ENCODE results near the gene HLA-DQB1.
"Not testable (repeated sequence)": the region's sequence is repeated elsewhere in the genome, so short reads cannot be mapped to it uniquely, and the experiment has no call there.

Gene HLA-DQB1

GRCh38 chr6:32666420-32667300, at the start of gene HLA-DQB1:
Gene HLA-DQB1, minus strand, starts transcription at chr6:32666657. Its CDS starts 50 bp downstream, at chr6:32666607.
- H3K9ac ChIP-seq (ENCODE audit: low read depth in 1 of 2, low read length in 2 of 2), result peak within 1 kb of the TSS in 1 of 2 donors; percentile 48
- H3K9me3 ChIP-seq (ENCODE audit: control insufficient read depth in 2 of 2, low read length in 2 of 2), result no peaks in the 10 kb centered on the region
- peak within 1 kb of the TSS; percentile 52 to 57 for H3K4me3 ChIP-seq (ENCODE audit: low read length in 2 of 2)
- peak within 1 kb of the TSS; percentile 63 to 70 for H3K27ac ChIP-seq (ENCODE audit: low read depth in 2 of 2, low read length in 2 of 2)
- no peaks in the 10 kb centered on the region for H3K36me3 ChIP-seq (ENCODE audit: control insufficient read depth in 2 of 2, insufficient read depth in 2 of 2, low read length in 2 of 2)
- no peaks in the 10 kb centered on the region for H3K4me1 ChIP-seq (ENCODE audit: control insufficient read depth in 2 of 2, insufficient read depth in 2 of 2, low read length in 2 of 2)
- peaks cover 0 to 13% of the 10 kb centered on the region in 2 donors for H3K27me3 ChIP-seq (ENCODE audit: control insufficient read depth in 2 of 2, insufficient read depth in 2 of 2, low read length in 2 of 2)

- H3K27ac ChIP-seq (ENCODE audit: low read depth in 2 of 2, low read length in 2 of 2), result no peak overlapping the region
- H3K9ac ChIP-seq (ENCODE audit: low read depth in 1 of 2, low read length in 2 of 2), result no peak overlapping the region
- H3K27me3 ChIP-seq (ENCODE audit: control insufficient read depth in 2 of 2, insufficient read depth in 2 of 2, low read length in 2 of 2), result no peaks in the 10 kb centered on the region
- no peaks in the 10 kb centered on the region for H3K9me3 ChIP-seq (ENCODE audit: control insufficient read depth in 2 of 2, low read length in 2 of 2)
- H3K4me1 ChIP-seq (ENCODE audit: control insufficient read depth in 2 of 2, insufficient read depth in 2 of 2, low read length in 2 of 2), result no peaks in the 10 kb centered on the region
- H3K36me3 ChIP-seq (ENCODE audit: control insufficient read depth in 2 of 2, insufficient read depth in 2 of 2, low read length in 2 of 2), result no peaks in the 10 kb centered on the region
- H3K4me3 ChIP-seq (ENCODE audit: low read length in 2 of 2), result no peak overlapping the region
Observed at GRCh38 chr6:32713241-32713640, 46.8 kb upstream of the HLA-DQB1 start.

GRCh38 chr6:32709625-32710024, 43.2 kb upstream of the HLA-DQB1 start:
- Histone ChIP-seq H3K36me3 (ENCODE audit: control insufficient read depth in 2 of 2, insufficient read depth in 2 of 2, low read length in 2 of 2) (no peaks in the 10 kb centered on the region), H3K4me3 (ENCODE audit: low read length in 2 of 2) (no peak overlapping the region), H3K9me3 (ENCODE audit: control insufficient read depth in 2 of 2, low read length in 2 of 2) (no peaks in the 10 kb centered on the region), H3K27me3 (ENCODE audit: control insufficient read depth in 2 of 2, insufficient read depth in 2 of 2, low read length in 2 of 2) (no peaks in the 10 kb centered on the region), H3K9ac (ENCODE audit: low read depth in 1 of 2, low read length in 2 of 2) (no peak overlapping the region), H3K4me1 (ENCODE audit: control insufficient read depth in 2 of 2, insufficient read depth in 2 of 2, low read length in 2 of 2) (no peaks in the 10 kb centered on the region), H3K27ac (ENCODE audit: low read depth in 2 of 2, low read length in 2 of 2) (no peak overlapping the region)

- H3K9me3 ChIP-seq (ENCODE audit: control insufficient read depth in 2 of 2, low read length in 2 of 2); H3K9ac ChIP-seq (ENCODE audit: low read depth in 1 of 2, low read length in 2 of 2); H3K27ac ChIP-seq (ENCODE audit: low read depth in 2 of 2, low read length in 2 of 2); H3K4me1 ChIP-seq (ENCODE audit: control insufficient read depth in 2 of 2, insufficient read depth in 2 of 2, low read length in 2 of 2); H3K36me3 ChIP-seq (ENCODE audit: control insufficient read depth in 2 of 2, insufficient read depth in 2 of 2, low read length in 2 of 2); H3K4me3 ChIP-seq (ENCODE audit: low read length in 2 of 2): not testable (repeated sequence)
- H3K27me3 ChIP-seq (ENCODE audit: control insufficient read depth in 2 of 2, insufficient read depth in 2 of 2, low read length in 2 of 2), result peaks cover 2 to 16% of the 10 kb centered on the region in 2 donors
Observed at GRCh38 chr6:32705164-32705563, 38.7 kb upstream of the HLA-DQB1 start.

GRCh38 chr6:32703347-32703746, 36.9 kb upstream of the HLA-DQB1 start:
- peaks cover 2 to 16% of the 10 kb centered on the region in 2 donors for H3K27me3 ChIP-seq (ENCODE audit: control insufficient read depth in 2 of 2, insufficient read depth in 2 of 2, low read length in 2 of 2)
- H3K4me3 ChIP-seq (ENCODE audit: low read length in 2 of 2), result no peak overlapping the region
- no peak overlapping the region for H3K9ac ChIP-seq (ENCODE audit: low read depth in 1 of 2, low read length in 2 of 2)
- H3K27ac ChIP-seq (ENCODE audit: low read depth in 2 of 2, low read length in 2 of 2), result no peak overlapping the region
- no peaks in the 10 kb centered on the region for H3K9me3 ChIP-seq (ENCODE audit: control insufficient read depth in 2 of 2, low read length in 2 of 2)
- no peaks in the 10 kb centered on the region for H3K36me3 ChIP-seq (ENCODE audit: control insufficient read depth in 2 of 2, insufficient read depth in 2 of 2, low read length in 2 of 2)
- H3K4me1 ChIP-seq (ENCODE audit: control insufficient read depth in 2 of 2, insufficient read depth in 2 of 2, low read length in 2 of 2), result no peaks in the 10 kb centered on the region

- Histone ChIP-seq H3K4me1 (ENCODE audit: control insufficient read depth in 2 of 2, insufficient read depth in 2 of 2, low read length in 2 of 2) (no peaks in the 10 kb centered on the region), H3K9me3 (ENCODE audit: control insufficient read depth in 2 of 2, low read length in 2 of 2) (no peaks in the 10 kb centered on the region), H3K27me3 (ENCODE audit: control insufficient read depth in 2 of 2, insufficient read depth in 2 of 2, low read length in 2 of 2) (peaks cover 2 to 19% of the 10 kb centered on the region in 2 donors), H3K36me3 (ENCODE audit: control insufficient read depth in 2 of 2, insufficient read depth in 2 of 2, low read length in 2 of 2) (no peaks in the 10 kb centered on the region), H3K27ac (ENCODE audit: low read depth in 2 of 2, low read length in 2 of 2) (no peak overlapping the region), H3K4me3 (ENCODE audit: low read length in 2 of 2) (no peak overlapping the region), H3K9ac (ENCODE audit: low read depth in 1 of 2, low read length in 2 of 2) (no peak overlapping the region)
Observed at GRCh38 chr6:32700391-32701040, 34.1 kb upstream of the HLA-DQB1 start.

GRCh38 chr6:32697031-32697430, 30.6 kb upstream of the HLA-DQB1 start:
- no peak overlapping the region for H3K27ac ChIP-seq (ENCODE audit: low read depth in 2 of 2, low read length in 2 of 2)
- no peaks in the 10 kb centered on the region for H3K36me3 ChIP-seq (ENCODE audit: control insufficient read depth in 2 of 2, insufficient read depth in 2 of 2, low read length in 2 of 2)
- H3K4me1 ChIP-seq (ENCODE audit: control insufficient read depth in 2 of 2, insufficient read depth in 2 of 2, low read length in 2 of 2), result no peaks in the 10 kb centered on the region
- no peak overlapping the region for H3K9ac ChIP-seq (ENCODE audit: low read depth in 1 of 2, low read length in 2 of 2)
- no peak overlapping the region for H3K4me3 ChIP-seq (ENCODE audit: low read length in 2 of 2)
- no peaks in the 10 kb centered on the region for H3K9me3 ChIP-seq (ENCODE audit: control insufficient read depth in 2 of 2, low read length in 2 of 2)
- H3K27me3 ChIP-seq (ENCODE audit: control insufficient read depth in 2 of 2, insufficient read depth in 2 of 2, low read length in 2 of 2), result peaks cover 0 to 14% of the 10 kb centered on the region in 2 donors

- H3K4me3 ChIP-seq (ENCODE audit: low read length in 2 of 2), result no peak overlapping the region
- peaks cover 0 to 1% of the 10 kb centered on the region in 2 donors for H3K27me3 ChIP-seq (ENCODE audit: control insufficient read depth in 2 of 2, insufficient read depth in 2 of 2, low read length in 2 of 2)
- no peak overlapping the region for H3K27ac ChIP-seq (ENCODE audit: low read depth in 2 of 2, low read length in 2 of 2)
- no peaks in the 10 kb centered on the region for H3K4me1 ChIP-seq (ENCODE audit: control insufficient read depth in 2 of 2, insufficient read depth in 2 of 2, low read length in 2 of 2)
- no peaks in the 10 kb centered on the region for H3K36me3 ChIP-seq (ENCODE audit: control insufficient read depth in 2 of 2, insufficient read depth in 2 of 2, low read length in 2 of 2)
- no peak overlapping the region for H3K9ac ChIP-seq (ENCODE audit: low read depth in 1 of 2, low read length in 2 of 2)
- no peaks in the 10 kb centered on the region for H3K9me3 ChIP-seq (ENCODE audit: control insufficient read depth in 2 of 2, low read length in 2 of 2)
Observed at GRCh38 chr6:32692019-32692418, 25.6 kb upstream of the HLA-DQB1 start.

GRCh38 chr6:32689531-32690501, 23.4 kb upstream of the HLA-DQB1 start:
- Histone ChIP-seq H3K36me3 (ENCODE audit: control insufficient read depth in 2 of 2, insufficient read depth in 2 of 2, low read length in 2 of 2) (no peaks in the 10 kb centered on the region), H3K4me1 (ENCODE audit: control insufficient read depth in 2 of 2, insufficient read depth in 2 of 2, low read length in 2 of 2) (no peaks in the 10 kb centered on the region), H3K27ac (ENCODE audit: low read depth in 2 of 2, low read length in 2 of 2) (peak overlapping the region in 1 of 2 donors; percentile 29), H3K9me3 (ENCODE audit: control insufficient read depth in 2 of 2, low read length in 2 of 2) (no peaks in the 10 kb centered on the region), H3K9ac (ENCODE audit: low read depth in 1 of 2, low read length in 2 of 2) (no peak overlapping the region), H3K4me3 (ENCODE audit: low read length in 2 of 2) (no peak overlapping the region), H3K27me3 (ENCODE audit: control insufficient read depth in 2 of 2, insufficient read depth in 2 of 2, low read length in 2 of 2) (peaks cover 2 to 3% of the 10 kb centered on the region in 2 donors)
